KMS-11 (cell line): ENCODE measurements around the gene RAB3GAP2.
"Not testable (repeated sequence)": the region's sequence is repeated elsewhere in the genome, so short reads cannot be mapped to it uniquely, and the experiment has no call there.

Experiments used
- H2AFZ ChIP-seq: fragments of 200-600 bp; sonication (generic); 2 replicates; pipeline ENCODE4 v1.6.1; 2016; ENCODE audit warnings: antibody characterized with exemption, mixed run types, low read depth
- H3K27ac ChIP-seq: fragments of 200-600 bp; sonication (generic); 2 replicates; pipeline ENCODE4 v1.6.1; 2016; ENCODE audit warnings: mild to moderate bottlenecking, mixed run types
- H3K27me3 ChIP-seq: fragments of 200-600 bp; sonication (generic); 2 replicates; pipeline ENCODE4 v1.6.1; 2017; ENCODE audit warnings: mild to moderate bottlenecking, low read depth, mixed run types, moderate library complexity; ENCODE audit not compliant: insufficient read depth
- H3K36me3 ChIP-seq: fragments of 200-600 bp; sonication (generic); 2 replicates; pipeline ENCODE4 v1.6.1; 2017; ENCODE audit warnings: mild to moderate bottlenecking, mixed run types; ENCODE audit not compliant: insufficient read depth
- H3K4me1 ChIP-seq: fragments of 200-600 bp; sonication (generic); 2 replicates; pipeline ENCODE4 v1.6.1; 2016; ENCODE audit warnings: mild to moderate bottlenecking, low read depth, mixed run types; ENCODE audit not compliant: poor library complexity, severe bottlenecking
- H3K4me2 ChIP-seq: fragments of 200-600 bp; sonication (generic); 2 replicates; pipeline ENCODE4 v1.7.0; 2016; ENCODE audit warnings: mild to moderate bottlenecking, mixed run types
- H3K4me3 ChIP-seq: fragments of 200-600 bp; sonication (generic); IDR thresholded peaks from 2 replicates; pipeline ENCODE4 v1.6.1; 2017; ENCODE audit warnings: low read depth, low read length, mixed read lengths; ENCODE audit not compliant: insufficient read depth
- H3K79me2 ChIP-seq: fragments of 200-600 bp; sonication (generic); 2 replicates; pipeline ENCODE4 v1.6.1; 2016; ENCODE audit warnings: low read depth, mixed run types; ENCODE audit not compliant: insufficient read depth
- H3K9ac ChIP-seq: fragments of 200-600 bp; sonication (generic); 2 replicates; pipeline ENCODE4 v1.6.1; 2016; ENCODE audit warnings: mild to moderate bottlenecking, mixed run types
- H4K20me1 ChIP-seq: fragments of 200-600 bp; sonication (generic); 2 replicates; pipeline ENCODE4 v1.6.1; 2016; ENCODE audit warnings: mild to moderate bottlenecking, mixed run types; ENCODE audit not compliant: insufficient read depth
- TF ChIP-seq, protein P1 (sequence below): fragments of 200-600 bp; sonication (generic); conservative IDR thresholded peaks from 2 replicates; pipeline ENCODE4 v1.6.1; 2017; ENCODE audit warnings: low read depth, mild to moderate bottlenecking, antibody characterized with exemption, low read length, moderate library complexity, mixed read lengths

The RAB3GAP2 gene

DNA sequence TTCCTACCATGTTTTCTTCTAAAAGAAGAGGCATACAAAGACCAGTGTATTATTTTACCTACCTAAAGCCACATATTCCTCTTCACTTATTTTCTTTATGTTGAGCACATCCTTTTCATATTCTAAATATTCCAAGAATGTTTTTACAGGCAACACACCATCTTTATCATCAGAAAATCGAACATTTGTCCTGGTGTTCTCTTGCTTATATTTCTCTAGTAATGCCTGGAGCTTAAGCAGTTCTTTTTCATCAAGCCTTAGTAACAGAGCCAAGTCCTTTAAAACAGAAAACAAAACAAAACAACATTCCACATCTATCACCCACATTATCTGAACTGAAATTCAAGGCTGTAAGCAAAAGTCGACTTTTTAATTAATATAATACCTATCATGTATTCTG is 89.6 kb downstream of the RAB3GAP2 start:
- Histone ChIP-seq H4K20me1 (no peaks in the 10 kb centered on the region), H3K27me3 (no peaks in the 10 kb centered on the region), H3K79me2 (no peaks in the 10 kb centered on the region), H3K4me3 (no peak overlapping the region), H3K4me1 (no peaks in the 10 kb centered on the region), H3K4me2 (no peak overlapping the region), H3K27ac (no peak overlapping the region), H3K9ac (no peak overlapping the region), H3K36me3 (no peaks in the 10 kb centered on the region; the same call in 1 of the 2 replicates), H2AFZ (no peak overlapping the region)
- TF ChIP-seq, protein P1, sequence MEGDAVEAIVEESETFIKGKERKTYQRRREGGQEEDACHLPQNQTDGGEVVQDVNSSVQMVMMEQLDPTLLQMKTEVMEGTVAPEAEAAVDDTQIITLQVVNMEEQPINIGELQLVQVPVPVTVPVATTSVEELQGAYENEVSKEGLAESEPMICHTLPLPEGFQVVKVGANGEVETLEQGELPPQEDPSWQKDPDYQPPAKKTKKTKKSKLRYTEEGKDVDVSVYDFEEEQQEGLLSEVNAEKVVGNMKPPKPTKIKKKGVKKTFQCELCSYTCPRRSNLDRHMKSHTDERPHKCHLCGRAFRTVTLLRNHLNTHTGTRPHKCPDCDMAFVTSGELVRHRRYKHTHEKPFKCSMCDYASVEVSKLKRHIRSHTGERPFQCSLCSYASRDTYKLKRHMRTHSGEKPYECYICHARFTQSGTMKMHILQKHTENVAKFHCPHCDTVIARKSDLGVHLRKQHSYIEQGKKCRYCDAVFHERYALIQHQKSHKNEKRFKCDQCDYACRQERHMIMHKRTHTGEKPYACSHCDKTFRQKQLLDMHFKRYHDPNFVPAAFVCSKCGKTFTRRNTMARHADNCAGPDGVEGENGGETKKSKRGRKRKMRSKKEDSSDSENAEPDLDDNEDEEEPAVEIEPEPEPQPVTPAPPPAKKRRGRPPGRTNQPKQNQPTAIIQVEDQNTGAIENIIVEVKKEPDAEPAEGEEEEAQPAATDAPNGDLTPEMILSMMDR = no peak

GRCh38 chr1:220182111-220182510 is 90.1 kb downstream of the RAB3GAP2 start:
- Histone ChIP-seq H2AFZ (no peak overlapping the region), H3K4me2 (no peak overlapping the region), H3K4me1 (no peaks in the 10 kb centered on the region), H3K27me3 (no peaks in the 10 kb centered on the region), H3K9ac (no peak overlapping the region), H3K4me3 (no peak overlapping the region), H3K36me3 (no peaks in the 10 kb centered on the region; the same call in 1 of the 2 replicates), H3K79me2 (no peaks in the 10 kb centered on the region), H4K20me1 (no peaks in the 10 kb centered on the region), H3K27ac (no peak overlapping the region)
- TF ChIP-seq, protein P1 = no peak

GRCh38 chr1:220176540-220176939 is 95.7 kb downstream of the RAB3GAP2 start:
- Histone ChIP-seq H3K27me3 (no peaks in the 10 kb centered on the region), H3K9ac (no peak overlapping the region), H4K20me1 (no peaks in the 10 kb centered on the region; the same call in 1 of the 2 replicates), H3K4me3 (no peak overlapping the region), H3K79me2 (no peaks in the 10 kb centered on the region), H3K4me1 (no peaks in the 10 kb centered on the region), H3K36me3 (peaks cover 9% of the 10 kb centered on the region; the same call in 1 of the 2 replicates), H3K27ac (no peak overlapping the region), H3K4me2 (no peak overlapping the region), H2AFZ (no peak overlapping the region)
- TF ChIP-seq, protein P1 = no peak

DNA sequence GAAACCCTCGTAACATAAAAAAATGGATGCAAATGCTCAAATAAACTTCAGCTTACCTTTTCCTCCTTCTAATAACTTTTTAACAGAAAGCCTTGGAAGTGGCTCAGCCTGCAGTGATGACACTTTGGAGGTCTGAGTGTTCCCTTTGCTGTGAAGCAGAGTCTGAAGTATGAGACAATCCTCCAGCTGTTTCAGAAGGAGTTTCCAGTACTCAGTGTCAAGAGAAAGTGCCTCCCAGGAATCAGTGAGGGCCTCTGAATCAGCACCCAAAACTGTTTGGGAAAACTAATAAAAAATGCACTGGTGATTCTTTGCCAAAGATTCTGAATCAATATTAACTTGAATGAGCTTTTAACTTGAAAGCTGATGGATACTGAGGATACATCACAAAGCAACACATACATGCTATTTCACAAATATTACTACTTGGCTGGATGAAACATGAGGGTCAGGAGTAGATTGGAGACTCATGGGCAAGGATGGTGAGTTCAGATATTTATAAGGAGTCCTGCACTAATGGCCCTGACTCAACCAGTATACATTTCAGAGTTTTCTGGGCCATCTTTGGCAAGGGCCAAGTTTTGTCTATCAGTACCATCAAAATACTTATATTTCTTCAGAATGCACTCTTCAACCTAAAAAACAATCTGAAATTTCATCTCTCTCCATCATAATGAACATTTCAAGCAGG is 101.3 kb downstream of the RAB3GAP2 start:
- no peak overlapping the region for H3K27ac ChIP-seq
- H4K20me1 ChIP-seq = no peaks in the 10 kb centered on the region; the same call in 1 of the 2 replicates
- H3K9ac ChIP-seq = no peak overlapping the region
- H3K4me2 ChIP-seq = no peak overlapping the region
- no peaks in the 10 kb centered on the region for H3K79me2 ChIP-seq
- no peak overlapping the region for H2AFZ ChIP-seq
- TF ChIP-seq, protein P1 = no peak
- H3K36me3 ChIP-seq = peaks cover 23% of the 10 kb centered on the region
- no peaks in the 10 kb centered on the region for H3K4me1 ChIP-seq
- no peak overlapping the region for H3K4me3 ChIP-seq
- no peaks in the 10 kb centered on the region for H3K27me3 ChIP-seq

DNA sequence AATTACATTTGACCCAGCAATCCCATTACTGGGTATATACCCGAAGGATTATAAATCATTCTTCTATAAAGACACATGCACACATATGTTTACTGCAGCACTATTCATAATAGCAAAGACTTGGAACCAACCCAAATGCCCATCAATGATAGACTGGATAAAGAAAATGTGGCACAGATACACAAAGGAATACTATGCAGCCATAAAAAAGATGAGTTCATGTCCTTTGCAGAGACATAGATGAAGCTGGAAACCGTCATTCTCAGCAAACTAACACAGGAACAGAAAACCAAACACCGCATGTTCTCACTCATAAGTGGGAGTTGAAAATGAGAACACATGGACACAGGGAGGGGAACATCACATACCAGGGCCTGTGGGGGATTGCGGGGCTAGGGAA is 102.4 kb downstream of the RAB3GAP2 start:
- not testable (repeated sequence) for H3K4me1 ChIP-seq, H3K9ac ChIP-seq, H3K4me3 ChIP-seq, H3K27ac ChIP-seq, H2AFZ ChIP-seq, H3K79me2 ChIP-seq, H3K27me3 ChIP-seq, H4K20me1 ChIP-seq, H3K4me2 ChIP-seq
- H3K36me3 ChIP-seq = peaks cover 23% of the 10 kb centered on the region
